HG02884 (cell line): Measurements from ENCODE around the gene CRYGN.

Source experiments
- ATAC-seq: cut with Tn5 transposase; IDR thresholded peaks from one replicate; pipeline ENCODE4 v1.9.1; 2021; ENCODE audit warnings: mild to moderate bottlenecking, moderate library complexity; ENCODE audit not compliant: unreplicated experiment

Gene CRYGN

GRCh38 chr7:151460474-151460855, 20.5 kb upstream of the CRYGN start:
- no peak for ATAC-seq

GRCh38 chr7:151459726-151460473, 20.0 kb upstream of the CRYGN start:
- no peak for ATAC-seq

- no peak for ATAC-seq
Observed at GRCh38 chr7:151457534-151457933, 17.6 kb upstream of the CRYGN start.

GRCh38 chr7:151456782-151457181, 16.8 kb upstream of the CRYGN start:
- ATAC-seq: no peak

GRCh38 chr7:151456276-151456675, 16.3 kb upstream of the CRYGN start:
- ATAC-seq: no peak

GRCh38 chr7:151455690-151456089, 15.7 kb upstream of the CRYGN start:
- ATAC-seq: no peak

GRCh38 chr7:151454932-151455530, 15.1 kb upstream of the CRYGN start:
- no peak for ATAC-seq

- no peak for ATAC-seq
Observed at GRCh38 chr7:151454305-151454704, 14.4 kb upstream of the CRYGN start.

- no peak for ATAC-seq
Observed at GRCh38 chr7:151453326-151453791, 13.4 kb upstream of the CRYGN start.

- ATAC-seq: no peak
Observed at GRCh38 chr7:151452680-151453325, 12.9 kb upstream of the CRYGN start.

- ATAC-seq: no peak
Observed at GRCh38 chr7:151451626-151452571, 12.0 kb upstream of the CRYGN start.

- ATAC-seq: no peak
Observed at GRCh38 chr7:151451156-151451555, 11.2 kb upstream of the CRYGN start.

GRCh38 chr7:151449990-151450389, 10.0 kb upstream of the CRYGN start:
- ATAC-seq: no peak

- ATAC-seq: no peak
Observed at GRCh38 chr7:151448261-151449252, 8.6 kb upstream of the CRYGN start.

- ATAC-seq: no peak
Observed at GRCh38 chr7:151447901-151448260, 7.9 kb upstream of the CRYGN start.

GRCh38 chr7:151447312-151447711, 7.4 kb upstream of the CRYGN start:
- ATAC-seq: no peak

- no peak for ATAC-seq
Observed at GRCh38 chr7:151446412-151446811, 6.5 kb upstream of the CRYGN start.

GRCh38 chr7:151444632-151445031, 4.7 kb upstream of the CRYGN start:
- ATAC-seq: no peak

- ATAC-seq: no peak
Observed at GRCh38 chr7:151442776-151443496, 3.0 kb upstream of the CRYGN start.
